ENCODE measurements around the gene WIPF1. TPM values are rescaled to one million over a fixed set of nuclear protein-coding genes. Genes with fewer than 3 reads are reported as not detected.

The WIPF1 gene
- polyA plus RNA-seq, 2 of the 4 experiments (the other 2 are of a cell fraction), result 16.4 to 20.1 TPM

DNA sequence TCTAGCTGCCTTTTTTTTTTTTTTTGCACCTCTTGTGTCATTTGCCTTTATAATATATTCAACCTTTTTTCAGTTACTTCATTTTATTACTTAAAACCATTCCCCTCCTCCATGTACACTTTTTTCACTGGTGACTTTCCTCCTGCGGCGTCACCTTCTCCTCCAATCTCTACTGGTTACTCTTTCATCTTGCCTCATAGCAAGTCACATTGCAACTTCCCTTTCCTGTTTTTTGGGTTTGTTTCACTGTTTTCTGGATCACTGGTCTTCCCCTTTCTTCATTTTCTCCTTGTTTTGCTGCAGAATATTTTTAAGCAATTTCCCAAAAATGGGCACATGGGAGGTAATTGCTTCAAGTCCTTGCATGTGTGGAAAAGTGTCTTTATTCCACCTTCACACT, 73.1 kb downstream of the WIPF1 start:
- 94% methylated on average over 2 of the region's 2 CpGs for WGBS (ENCODE audit: missing lambda C conversion rate)
- ATAC-seq (no peak), DNase-seq (ENCODE audit: low read depth in 1 of 2, low spot score in 1 of 2) (no peak), FAIRE-seq (no peak)
- peaks cover 7% of the 10 kb centered on the region for H3K9me3 ChIP-seq
- CTCF ChIA-PET, result interaction anchor here (1.4 kb wide), 1 partner anchor 65 kb away, joined by 3 read pairs; no protein-coding TSS in a partner anchor
- POLR2A ChIA-PET, result no interaction called here
- no peak overlapping the region for H3K4me2 ChIP-seq
- H3K4me1 ChIP-seq, result no peaks in the 10 kb centered on the region
- H3K27ac ChIP-seq, result no peak overlapping the region
- no peak overlapping the region for H3K4me3 ChIP-seq
- TF ChIP-seq FOXS1 (CRISPR knock-in tag; IDR thresholded peaks at IDR 0.05) (no peak), RAD21 (conservative IDR thresholded peaks at IDR 0.05 in 1 of 2, IDR thresholded peaks at IDR 0.05 in 1 of 2) (no peak), KDM1A (IDR thresholded peaks at IDR 0.05; ENCODE audit: low read depth) (no peak), FOSB (CRISPR knock-in tag; IDR thresholded peaks at IDR 0.05) (no peak), RARB (CRISPR knock-in tag; IDR thresholded peaks at IDR 0.05) (no peak), CBX2 (IDR thresholded peaks at IDR 0.05; ENCODE audit: borderline replicate concordance, low read depth) (no peak)
- TF ChIP-seq, protein P1, sequence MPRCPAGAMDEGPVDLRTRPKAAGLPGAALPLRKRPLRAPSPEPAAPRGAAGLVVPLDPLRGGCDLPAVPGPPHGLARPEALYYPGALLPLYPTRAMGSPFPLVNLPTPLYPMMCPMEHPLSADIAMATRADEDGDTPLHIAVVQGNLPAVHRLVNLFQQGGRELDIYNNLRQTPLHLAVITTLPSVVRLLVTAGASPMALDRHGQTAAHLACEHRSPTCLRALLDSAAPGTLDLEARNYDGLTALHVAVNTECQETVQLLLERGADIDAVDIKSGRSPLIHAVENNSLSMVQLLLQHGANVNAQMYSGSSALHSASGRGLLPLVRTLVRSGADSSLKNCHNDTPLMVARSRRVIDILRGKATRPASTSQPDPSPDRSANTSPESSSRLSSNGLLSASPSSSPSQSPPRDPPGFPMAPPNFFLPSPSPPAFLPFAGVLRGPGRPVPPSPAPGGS (IDR thresholded peaks at IDR 0.05), result no peak
- TF ChIP-seq, protein P2, sequence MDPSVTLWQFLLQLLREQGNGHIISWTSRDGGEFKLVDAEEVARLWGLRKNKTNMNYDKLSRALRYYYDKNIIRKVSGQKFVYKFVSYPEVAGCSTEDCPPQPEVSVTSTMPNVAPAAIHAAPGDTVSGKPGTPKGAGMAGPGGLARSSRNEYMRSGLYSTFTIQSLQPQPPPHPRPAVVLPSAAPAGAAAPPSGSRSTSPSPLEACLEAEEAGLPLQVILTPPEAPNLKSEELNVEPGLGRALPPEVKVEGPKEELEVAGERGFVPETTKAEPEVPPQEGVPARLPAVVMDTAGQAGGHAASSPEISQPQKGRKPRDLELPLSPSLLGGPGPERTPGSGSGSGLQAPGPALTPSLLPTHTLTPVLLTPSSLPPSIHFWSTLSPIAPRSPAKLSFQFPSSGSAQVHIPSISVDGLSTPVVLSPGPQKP (IDR thresholded peaks at IDR 0.05; ENCODE audit: low read depth, low read length), result no peak

DNA sequence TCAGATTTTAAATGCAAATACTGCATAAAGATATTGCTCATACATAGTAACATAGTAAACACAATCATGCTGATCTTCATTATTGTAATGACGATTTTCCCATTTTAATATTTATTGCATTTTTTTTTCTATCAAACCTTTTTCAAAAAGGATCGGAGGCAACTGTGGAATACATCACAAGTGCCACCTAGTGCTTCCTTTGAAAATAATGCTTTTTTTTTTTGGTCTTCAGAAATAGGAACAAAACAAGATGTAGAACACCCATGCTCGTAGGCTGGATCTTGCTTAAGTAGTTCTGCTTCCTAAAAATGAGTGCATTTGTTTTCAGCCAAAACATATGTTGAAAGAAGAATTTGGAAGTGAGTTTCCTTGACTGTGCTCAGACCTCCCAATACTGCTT, 75.1 kb downstream of the WIPF1 start:
- ChIA-PET CTCF (interaction anchor here (0.6 to 3.8 kb wide), 7 partner anchors 11 to 256 kb away, joined by 3 to 27 read pairs (median 4); no protein-coding TSS in a partner anchor), POLR2A (no interaction called here)
- Histone ChIP-seq H3K4me1 (no peaks in the 10 kb centered on the region), H3K4me2 (no peak overlapping the region), H3K27ac (no peak overlapping the region), H3K9me3 (no peaks in the 10 kb centered on the region; the same call in 2 of the 3 replicates), H3K4me3 (no peak overlapping the region)
- TF ChIP-seq HOXA7 (CRISPR knock-in tag; IDR thresholded peaks at IDR 0.05), result no peak
- TF ChIP-seq, protein P3, sequence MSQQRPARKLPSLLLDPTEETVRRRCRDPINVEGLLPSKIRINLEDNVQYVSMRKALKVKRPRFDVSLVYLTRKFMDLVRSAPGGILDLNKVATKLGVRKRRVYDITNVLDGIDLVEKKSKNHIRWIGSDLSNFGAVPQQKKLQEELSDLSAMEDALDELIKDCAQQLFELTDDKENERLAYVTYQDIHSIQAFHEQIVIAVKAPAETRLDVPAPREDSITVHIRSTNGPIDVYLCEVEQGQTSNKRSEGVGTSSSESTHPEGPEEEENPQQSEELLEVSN (IDR thresholded peaks at IDR 0.05; ENCODE audit: borderline replicate concordance, low read depth), result no peak
- TF ChIP-seq, protein P4, sequence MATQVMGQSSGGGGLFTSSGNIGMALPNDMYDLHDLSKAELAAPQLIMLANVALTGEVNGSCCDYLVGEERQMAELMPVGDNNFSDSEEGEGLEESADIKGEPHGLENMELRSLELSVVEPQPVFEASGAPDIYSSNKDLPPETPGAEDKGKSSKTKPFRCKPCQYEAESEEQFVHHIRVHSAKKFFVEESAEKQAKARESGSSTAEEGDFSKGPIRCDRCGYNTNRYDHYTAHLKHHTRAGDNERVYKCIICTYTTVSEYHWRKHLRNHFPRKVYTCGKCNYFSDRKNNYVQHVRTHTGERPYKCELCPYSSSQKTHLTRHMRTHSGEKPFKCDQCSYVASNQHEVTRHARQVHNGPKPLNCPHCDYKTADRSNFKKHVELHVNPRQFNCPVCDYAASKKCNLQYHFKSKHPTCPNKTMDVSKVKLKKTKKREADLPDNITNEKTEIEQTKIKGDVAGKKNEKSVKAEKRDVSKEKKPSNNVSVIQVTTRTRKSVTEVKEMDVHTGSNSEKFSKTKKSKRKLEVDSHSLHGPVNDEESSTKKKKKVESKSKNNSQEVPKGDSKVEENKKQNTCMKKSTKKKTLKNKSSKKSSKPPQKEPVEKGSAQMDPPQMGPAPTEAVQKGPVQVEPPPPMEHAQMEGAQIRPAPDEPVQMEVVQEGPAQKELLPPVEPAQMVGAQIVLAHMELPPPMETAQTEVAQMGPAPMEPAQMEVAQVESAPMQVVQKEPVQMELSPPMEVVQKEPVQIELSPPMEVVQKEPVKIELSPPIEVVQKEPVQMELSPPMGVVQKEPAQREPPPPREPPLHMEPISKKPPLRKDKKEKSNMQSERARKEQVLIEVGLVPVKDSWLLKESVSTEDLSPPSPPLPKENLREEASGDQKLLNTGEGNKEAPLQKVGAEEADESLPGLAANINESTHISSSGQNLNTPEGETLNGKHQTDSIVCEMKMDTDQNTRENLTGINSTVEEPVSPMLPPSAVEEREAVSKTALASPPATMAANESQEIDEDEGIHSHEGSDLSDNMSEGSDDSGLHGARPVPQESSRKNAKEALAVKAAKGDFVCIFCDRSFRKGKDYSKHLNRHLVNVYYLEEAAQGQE (IDR thresholded peaks at IDR 0.05), result no peak
- TF ChIP-seq, protein P5, sequence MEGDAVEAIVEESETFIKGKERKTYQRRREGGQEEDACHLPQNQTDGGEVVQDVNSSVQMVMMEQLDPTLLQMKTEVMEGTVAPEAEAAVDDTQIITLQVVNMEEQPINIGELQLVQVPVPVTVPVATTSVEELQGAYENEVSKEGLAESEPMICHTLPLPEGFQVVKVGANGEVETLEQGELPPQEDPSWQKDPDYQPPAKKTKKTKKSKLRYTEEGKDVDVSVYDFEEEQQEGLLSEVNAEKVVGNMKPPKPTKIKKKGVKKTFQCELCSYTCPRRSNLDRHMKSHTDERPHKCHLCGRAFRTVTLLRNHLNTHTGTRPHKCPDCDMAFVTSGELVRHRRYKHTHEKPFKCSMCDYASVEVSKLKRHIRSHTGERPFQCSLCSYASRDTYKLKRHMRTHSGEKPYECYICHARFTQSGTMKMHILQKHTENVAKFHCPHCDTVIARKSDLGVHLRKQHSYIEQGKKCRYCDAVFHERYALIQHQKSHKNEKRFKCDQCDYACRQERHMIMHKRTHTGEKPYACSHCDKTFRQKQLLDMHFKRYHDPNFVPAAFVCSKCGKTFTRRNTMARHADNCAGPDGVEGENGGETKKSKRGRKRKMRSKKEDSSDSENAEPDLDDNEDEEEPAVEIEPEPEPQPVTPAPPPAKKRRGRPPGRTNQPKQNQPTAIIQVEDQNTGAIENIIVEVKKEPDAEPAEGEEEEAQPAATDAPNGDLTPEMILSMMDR (IDR thresholded peaks at IDR 0.05), result peak; percentile 50
- TF ChIP-seq ZSCAN20 (CRISPR knock-in tag; IDR thresholded peaks at IDR 0.05), result no peak
- no peak for TF ChIP-seq CHD2 (IDR thresholded peaks at IDR 0.05; ENCODE audit: low read length, partially characterized antibody)
- no peak for TF ChIP-seq ZC3H11A (IDR thresholded peaks at IDR 0.05)
- TF ChIP-seq SMC3 (IDR thresholded peaks at IDR 0.05), result peak; percentile 51
- TF ChIP-seq TFCP2L1 (CRISPR knock-in tag; IDR thresholded peaks at IDR 0.05), result no peak
- no peak for TF ChIP-seq CEBPB (IDR thresholded peaks at IDR 0.05)
- TF ChIP-seq HDAC2 (IDR thresholded peaks at IDR 0.05), result no peak
- peak; percentile 36 to 49; a peak in 4 of 5 replicates for TF ChIP-seq RAD21 (conservative IDR thresholded peaks at IDR 0.05 in 1 of 2, IDR thresholded peaks at IDR 0.05 in 1 of 2)
- TF ChIP-seq ZFP36 (IDR thresholded peaks at IDR 0.05; ENCODE audit: borderline replicate concordance, partially characterized antibody), result no peak
- WGBS (ENCODE audit: missing lambda C conversion rate), result 24% methylated on average over 3 of the region's 3 CpGs
- DNase-seq (ENCODE audit: low read depth in 1 of 2, low spot score in 1 of 2) (peak in 1 of 2 experiments; percentile 29), ATAC-seq (0 out of 6 replicates have a peak, but pooled peaks of 1 of the 2 experiments have one; percentile 47), FAIRE-seq (peak; percentile 23)

Measured in A549 (cell line).